Heart left ventricle (tissue), 16 donors: ENCODE measurements around the gene CYB5B. TPM values are rescaled to one million over a fixed set of nuclear protein-coding genes. Genes with fewer than 3 reads are reported as not detected.

Experiments
- ATAC-seq, 4 donors: fragments of 200-7000 bp; cut with Tn5 transposase; one replicate each; pipeline ENCODE4 v1.9.1; 2020 to 2022; ENCODE audit warnings: moderate library complexity in 4 of 4, mild to moderate bottlenecking in 3 of 4, moderate number of reproducible peaks in 1 of 4
- DNase-seq, 5 donors: peaks; one replicate each; pipeline ENCODE4 v3.0.0-alpha.2; 2020
- H3K27ac ChIP-seq, 12 donors: fragments of 200-600 bp; sonication (generic) in 4 of 12; one replicate each; pipeline versions ENCODE4 v1.5.0 to v1.8.0; 2016 to 2022; ENCODE audit warnings: mild to moderate bottlenecking in 2 of 12
- H3K27me3 ChIP-seq, 9 donors: fragments of 200-600 bp; sonication (generic) in 2 of 9; one replicate each; pipeline versions ENCODE4 v1.5.1 to v1.8.0; 2016 to 2022; ENCODE audit warnings: mild to moderate bottlenecking in 3 of 9
- H3K36me3 ChIP-seq, 9 donors: fragments of 200-600 bp; sonication (generic) in 2 of 9; one replicate each; pipeline versions ENCODE4 v1.5.0 to v1.8.0; 2018 to 2022; ENCODE audit warnings: mild to moderate bottlenecking in 2 of 9
- H3K4me1 ChIP-seq, 12 donors: fragments of 200-600 bp; sonication (generic) in 4 of 12; one replicate each; pipeline versions ENCODE4 v1.5.0 to v1.8.0; 2016 to 2022; ENCODE audit warnings: mild to moderate bottlenecking in 3 of 12
- H3K4me3 ChIP-seq, 12 donors: fragments of 200-600 bp; sonication (generic) in 4 of 12; one replicate each; pipeline versions ENCODE4 v1.5.0 to v1.8.0; 2017 to 2022; ENCODE audit warnings: mild to moderate bottlenecking in 9 of 12, moderate library complexity in 4 of 12
- H3K9me3 ChIP-seq, 12 donors: fragments of 200-600 bp; sonication (generic) in 4 of 12; one replicate each; pipeline versions ENCODE4 v1.5.0 to v1.8.0; 2016 to 2022; ENCODE audit warnings: mild to moderate bottlenecking in 1 of 12
- CTCF ChIP-seq, 12 donors: fragments of 200-600 bp; sonication (generic) in 4 of 12; IDR thresholded peaks; one replicate each; pipeline versions ENCODE4 v1.5.0 to v1.8.0; 2018 to 2022; ENCODE audit warnings: antibody characterized with exemption in 12 of 12, mild to moderate bottlenecking in 5 of 12
- POLR2A ChIP-seq, 2 donors: fragments of 450-650 bp; IDR thresholded peaks; one replicate each; pipeline ENCODE4 v1.6.1; 2017; ENCODE audit warnings: antibody characterized with exemption in 2 of 2, mild to moderate bottlenecking in 2 of 2, moderate library complexity in 2 of 2
- WGBS, 4 donors: extraction: QIAGEN DNeasy Blood & Tissue Kit in 2 of 4; methylation state at CpG; one replicate each; pipeline versions ENCODE4 v1.1.5 to v1.1.7; 2013 to 2018; 5-methylcytosine and 5-hydroxymethylcytosine counted together
- intact Hi-C, 10 donors: fragments of 100-400 bp; cut with DNase I; formaldehyde crosslinking; loops; one replicate each; pipeline versions ENCODE4 v1.11.1 to v1.14.2; 2022
- polyA plus RNA-seq, 2 donors: library from polyadenylated mRNA; stranded (reverse); fragments of 200-250 nt; gene quantifications; one replicate each; pipeline ENCODE4 v1.2.3, GENCODE V29; 2013
- total RNA-seq, 9 donors: library from RNA; depleted of rRNA in 2 of 9; stranded (reverse); fragments of >200 nt in 2 of 9; fragmentation: NEBNext Ultra II Directional in 3 of 9; extraction: Animal tissue kit (Norgen Biotek cat#: 25700) in 3 of 9; gene quantifications; one replicate each; pipeline versions ENCODE4 v1.1.0 to v1.2.4, GENCODE V29; 2016 to 2023
- donor health status: ischemic (EF 13 %, LVEDD 7.1; RV severe dilation, severe dysfunction).
- donor health status: healthy with polysubstance abuse.
- donor health status: DM: no; HTN: yes; CAD: no.
- donor health status: DM: no; HTN: no; CAD: no.
- donor health status: ischemic (EF 25% LVEDD 6.9; RV normal size, moderate dysfunction).
- donor health status: ischemic (EF 25% LVEDD 5.7; RV mildly dilated, moderate dysfunction).
- donor health status: healthy.
- donor health status: DM: yes; HTN: yes; CAD: no.
- donor health status: ischemic (EF 35%, LVEDD 5.7; RV mildly dilated, moderate dysfunction).
- donor health status: nonischemic (EF 11% LVEDD 7.7; RV severe dilation, severe dysfunction).
- donor health status: DM: yes; HTN: yes; CAD: no.
- donor health status: PGD.
- donor health status: ischemic (EF 29% LVEDD 5.4; RV normal size, mild dysfunction).
- donor health status: nonischemic (EF 23%, LVEDD 6.1; RV moderate dilation, normal function).

The CYB5B gene
- total and polyA plus RNA-seq, 11 donors: 31.1 to 89.2 (median 65.0) TPM

GRCh38 chr16:69474408-69474807 lies 50.0 kb downstream of the CYB5B start:
- ATAC-seq: no peak
- no peak for DNase-seq
- H3K4me3 ChIP-seq: no peak overlapping the region
- intact Hi-C loops: no loop called here
- H3K36me3 ChIP-seq: no peaks in the 10 kb centered on the region
- no peak overlapping the region for H3K27ac ChIP-seq
- H3K27me3 ChIP-seq: peaks cover 0 to 45% (median 0%) of the 10 kb centered on the region in 9 donors
- TF ChIP-seq POLR2A (IDR thresholded peaks at IDR 0.05): no peak
- TF ChIP-seq CTCF (IDR thresholded peaks at IDR 0.05): no peak
- no peaks in the 10 kb centered on the region for H3K9me3 ChIP-seq
- peaks cover 0 to 19% (median 5%) of the 10 kb centered on the region in 12 donors for H3K4me1 ChIP-seq

- Histone ChIP-seq H3K4me3 (no peak overlapping the region), H3K9me3 (no peaks in the 10 kb centered on the region), H3K27me3 (peaks cover 0 to 44% (median 0%) of the 10 kb centered on the region in 9 donors), H3K27ac (peak overlapping the region in 3 of 12 donors; percentile 3 to 32 (median 30)), H3K4me1 (peaks cover 0 to 18% (median 10%) of the 10 kb centered on the region in 12 donors), H3K36me3 (no peaks in the 10 kb centered on the region)
- ATAC-seq: peak in 1 of 4 donors; percentile 21
- no peak for DNase-seq
- 35 to 57% (median 46%) methylated on average over 1 of the region's 1 CpG for WGBS, 4 donors
- TF ChIP-seq CTCF (IDR thresholded peaks at IDR 0.05) (no peak), POLR2A (IDR thresholded peaks at IDR 0.05) (no peak)
- intact Hi-C loops: no loop called here
Observed at GRCh38 chr16:69476920-69477443, 52.6 kb downstream of the CYB5B start.

DNA sequence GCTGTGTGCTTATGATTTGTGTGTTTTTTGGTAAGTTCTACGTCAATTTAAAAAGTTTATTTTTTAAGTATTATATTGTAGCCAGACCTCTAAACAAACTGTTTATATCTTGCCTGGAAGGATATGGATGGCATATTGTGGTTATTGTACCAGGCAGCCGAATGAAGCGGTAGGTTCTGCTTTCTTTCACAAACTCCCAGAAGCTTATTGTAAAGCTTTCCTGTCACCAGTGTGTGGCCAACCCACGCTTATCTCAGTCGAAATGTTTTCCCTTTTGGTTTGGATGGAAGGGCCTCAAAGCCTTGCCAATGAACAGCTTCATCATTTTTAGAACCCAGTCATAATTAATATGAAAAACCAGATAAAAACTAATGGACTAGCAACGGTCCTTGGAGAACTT lies 53.1 kb downstream of the CYB5B start:
- no peak for TF ChIP-seq POLR2A (IDR thresholded peaks at IDR 0.05)
- TF ChIP-seq CTCF (IDR thresholded peaks at IDR 0.05): no peak
- Histone ChIP-seq H3K4me1 (peaks cover 0 to 22% (median 14%) of the 10 kb centered on the region in 12 donors), H3K27ac (peak overlapping the region in 4 of 12 donors; percentile 3 to 32 (median 16)), H3K36me3 (no peaks in the 10 kb centered on the region), H3K9me3 (no peaks in the 10 kb centered on the region), H3K4me3 (no peak overlapping the region), H3K27me3 (peaks cover 0 to 38% (median 0%) of the 10 kb centered on the region in 9 donors)
- DNase-seq (no peak), ATAC-seq (no peak)
- 42 to 46% (median 45%) methylated on average over 6 of the region's 6 CpGs for WGBS, 4 donors
- intact Hi-C loops: no loop called here

DNA sequence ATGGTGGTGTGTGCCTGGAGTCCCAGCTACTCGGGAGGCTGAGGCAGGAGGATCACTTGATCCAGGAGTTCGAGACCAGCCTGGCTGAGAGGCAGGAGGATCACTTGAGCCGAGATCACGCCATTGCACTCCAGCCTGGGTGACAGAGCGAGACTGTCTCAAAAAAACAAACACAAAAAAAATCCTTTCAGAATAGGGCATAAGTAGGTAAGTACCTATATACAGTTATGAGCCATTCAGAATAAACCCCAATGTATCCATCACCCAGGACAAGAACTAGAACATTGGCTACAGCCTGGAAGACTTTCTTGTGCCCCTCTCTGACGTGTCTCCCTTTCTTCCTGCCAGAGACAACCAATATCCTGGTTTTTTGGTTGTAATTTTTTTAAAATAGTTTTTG lies 54.3 kb downstream of the CYB5B start:
- DNase-seq (no peak), ATAC-seq (no peak)
- Histone ChIP-seq H3K4me3 (no peak overlapping the region), H3K36me3 (no peaks in the 10 kb centered on the region), H3K4me1 (peaks cover 0 to 31% (median 15%) of the 10 kb centered on the region in 12 donors), H3K9me3 (no peaks in the 10 kb centered on the region), H3K27ac (no peak overlapping the region), H3K27me3 (peaks cover 0 to 29% (median 0%) of the 10 kb centered on the region in 9 donors)
- 95 to 99% (median 96%) methylated on average over 6 of the region's 6 CpGs for WGBS, 4 donors
- intact Hi-C loops: no loop called here
- TF ChIP-seq POLR2A (IDR thresholded peaks at IDR 0.05) (no peak), CTCF (IDR thresholded peaks at IDR 0.05) (no peak)
